GM23338 (cell line): Measurements from ENCODE around the gene C8G. TPM values are rescaled to one million over a fixed set of nuclear protein-coding genes. Genes with fewer than 3 reads are reported as not detected.

Source experiments
- ATAC-seq: fragments of 200-7000 bp; cut with Tn5 transposase; 3 replicates; pipeline ENCODE4 v1.9.1; 2020
- DNase-seq: peaks from one replicate; pipeline ENCODE4 v3.0.0-alpha.2; 2015; ENCODE audit warnings: low spot score
- H2AFZ ChIP-seq: fragments of 200-600 bp; sonication (generic); 2 replicates; pipeline ENCODE4 v1.8.0; 2016; ENCODE audit warnings: antibody characterized with exemption, mild to moderate bottlenecking, moderate library complexity
- H3F3A ChIP-seq: fragments of 200-600 bp; sonication (generic); replicated peaks from 2 replicates; pipeline ENCODE4 v1.8.0; 2017; ENCODE audit warnings: antibody characterized with exemption, mixed run types, low read depth
- H3K27ac ChIP-seq: fragments of 200-600 bp; sonication (generic); 2 replicates; pipeline ENCODE4 v1.6.1; 2016; ENCODE audit warnings: low read depth
- H3K27me3 ChIP-seq: fragments of 200-600 bp; sonication (generic); 2 replicates; pipeline ENCODE4 v1.8.0; 2016; ENCODE audit warnings: mild to moderate bottlenecking, mixed run types, moderate library complexity; ENCODE audit not compliant: insufficient read depth
- H3K36me3 ChIP-seq: fragments of 200-600 bp; sonication (generic); 2 replicates; pipeline ENCODE4 v1.8.0; 2016; ENCODE audit warnings: mild to moderate bottlenecking; ENCODE audit not compliant: insufficient read depth
- H3K4me1 ChIP-seq: fragments of 200-600 bp; sonication (generic); 2 replicates; pipeline ENCODE4 v1.8.0; 2016; ENCODE audit warnings: mild to moderate bottlenecking, moderate library complexity; ENCODE audit not compliant: insufficient read depth
- H3K4me2 ChIP-seq: fragments of 200-600 bp; sonication (generic); 2 replicates; pipeline ENCODE4 v1.7.1; 2017; ENCODE audit warnings: mixed run types
- H3K4me3 ChIP-seq: fragments of 200-600 bp; sonication (generic); 2 replicates; pipeline ENCODE4 v1.6.1; 2016; ENCODE audit warnings: mixed run types
- H3K79me2 ChIP-seq: fragments of 200-600 bp; sonication (generic); replicated peaks from 2 replicates; pipeline ENCODE4 v1.8.0; 2017; ENCODE audit warnings: mild to moderate bottlenecking; ENCODE audit not compliant: insufficient read depth
- H3K9me2 ChIP-seq: fragments of 200-600 bp; sonication (generic); 2 replicates; pipeline ENCODE4 v1.8.0; 2017; ENCODE audit not compliant: insufficient read depth
- H4K20me1 ChIP-seq: fragments of 200-600 bp; sonication (generic); replicated peaks from 2 replicates; pipeline ENCODE4 v1.8.0; 2017; ENCODE audit warnings: mild to moderate bottlenecking; ENCODE audit not compliant: insufficient read depth
- H3K27ac Mint-ChIP-seq: 2 replicates; pipeline ENCODE4 v1.8.0; 2020; ENCODE audit warnings: inconsistent platforms, mild to moderate bottlenecking, moderate library complexity, mixed read lengths
- H3K27me3 Mint-ChIP-seq: 3 replicates; pipeline ENCODE4 v1.8.0; 2022; ENCODE audit warnings: low read depth, mild to moderate bottlenecking, moderate library complexity, mixed read lengths, inconsistent platforms; ENCODE audit not compliant: insufficient read depth, poor library complexity
- H3K36me3 Mint-ChIP-seq: 3 replicates; pipeline ENCODE4 v1.8.0; 2021; ENCODE audit warnings: low read depth, mild to moderate bottlenecking, inconsistent platforms, moderate library complexity, mixed read lengths
- H3K4me1 Mint-ChIP-seq: 3 replicates; pipeline ENCODE4 v1.8.0; 2020; ENCODE audit warnings: mild to moderate bottlenecking, inconsistent platforms, mixed read lengths
- H3K4me3 Mint-ChIP-seq: 3 replicates; pipeline ENCODE4 v1.8.0; 2021; ENCODE audit warnings: moderate library complexity, mild to moderate bottlenecking, inconsistent platforms, mixed read lengths
- H3K9me3 Mint-ChIP-seq: 3 replicates; pipeline ENCODE4 v1.8.0; 2020; ENCODE audit warnings: moderate library complexity, mild to moderate bottlenecking, inconsistent platforms, mixed read lengths
- CREB1 ChIP-seq: fragments of 250-450 bp; sonication (Bioruptor Pico); IDR thresholded peaks from 2 replicates; pipeline ENCODE4 v1.5.0; 2020; ENCODE audit warnings: low read depth, mild to moderate bottlenecking, moderate library complexity
- NANOG ChIP-seq: IDR thresholded peaks from 2 replicates; pipeline ENCODE4 v1.6.1; 2016; ENCODE audit warnings: antibody characterized with exemption, borderline replicate concordance
- REST ChIP-seq: IDR thresholded peaks from one replicate; pipeline ENCODE4 v1.6.1; 2018; ENCODE audit warnings: antibody characterized with exemption; ENCODE audit not compliant: unreplicated experiment
- ZNF114 ChIP-seq: fragments of 250-450 bp; sonication (Bioruptor Pico); IDR thresholded peaks from 2 replicates; pipeline ENCODE4 v1.5.0; 2020; ENCODE audit warnings: mild to moderate bottlenecking, moderate library complexity
- ZNF331 ChIP-seq: fragments of 250-450 bp; sonication (Bioruptor Pico); IDR thresholded peaks from 2 replicates; pipeline ENCODE4 v1.5.0; 2020; ENCODE audit warnings: low read depth, mild to moderate bottlenecking, moderate library complexity
- polyA plus RNA-seq: library from polyadenylated mRNA; unstranded; fragments of >200 nt; fragmentation: Nextera tagmentation; extraction: Ambion mirVana; gene quantifications from 2 replicates; pipeline ENCODE4 v1.2.1, GENCODE V29; 2016
- total RNA-seq: library from RNA; depleted of rRNA; stranded (reverse); fragments of >200 nt; shearing (Covaris generic); gene quantifications from 2 replicates; pipeline ENCODE4 v1.2.3, GENCODE V29; 2014
- TF ChIP-seq, protein P1 (sequence below): IDR thresholded peaks from 2 replicates; pipeline ENCODE4 v1.6.1; 2016; ENCODE audit warnings: antibody characterized with exemption
- TF ChIP-seq, protein P2 (sequence below): fragments of 250-450 bp; sonication (Bioruptor Pico); IDR thresholded peaks from 2 replicates; pipeline ENCODE4 v1.5.0; 2020; ENCODE audit warnings: mild to moderate bottlenecking, moderate library complexity
- TF ChIP-seq, protein P3 (sequence below), 2 experiments: fragments of 200-600 bp in 1 of 2; sonication (generic) in 1 of 2; conservative IDR thresholded peaks; 2 replicates each; pipeline versions ENCODE4 v1.5.1 to v1.6.1; 2016 to 2017; ENCODE audit warnings: antibody characterized with exemption in 2 of 2, low read depth in 2 of 2, mild to moderate bottlenecking in 2 of 2, moderate library complexity in 1 of 2

The C8G gene
- total and polyA plus RNA-seq, 2 experiments from 2014 or later: not detected

DNA sequence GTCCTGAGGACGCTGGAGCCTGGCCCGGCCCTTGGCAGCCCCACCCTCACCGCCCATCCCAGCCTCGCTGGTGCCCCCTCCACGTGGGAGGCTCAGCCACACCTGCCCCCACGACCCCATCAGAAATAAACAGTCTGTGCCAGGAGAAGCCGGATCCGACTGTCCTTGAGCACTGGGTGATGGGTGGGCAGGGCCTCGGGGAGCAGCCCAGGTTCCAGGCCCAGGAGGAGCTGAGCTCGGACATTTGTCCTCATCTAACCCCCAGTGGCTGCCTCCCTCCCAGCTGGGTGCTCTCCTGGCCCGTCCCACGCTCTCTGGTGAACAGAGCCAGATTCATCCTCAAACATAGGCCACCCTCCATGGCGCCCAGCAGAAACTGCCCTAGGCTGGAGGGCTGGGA is 27.7 kb downstream of the C8G start:
- no peaks in the 10 kb centered on the region for H3F3A ChIP-seq
- H4K20me1 ChIP-seq: no peaks in the 10 kb centered on the region
- Mint-ChIP-seq H3K27me3 (peaks cover 7% of the 10 kb centered on the region), H3K4me3 (no peak overlapping the region), H3K4me1 (peaks cover 2% of the 10 kb centered on the region; the same call in 1 of the 3 replicates), H3K9me3 (no peaks in the 10 kb centered on the region), H3K36me3 (no peaks in the 10 kb centered on the region), H3K27ac (no peak overlapping the region)
- ATAC-seq: no peak
- H3K9me2 ChIP-seq: no peaks in the 10 kb centered on the region
- DNase-seq: no peak
- H3K4me3 ChIP-seq: no peak overlapping the region
- H3K27me3 ChIP-seq: no peaks in the 10 kb centered on the region
- no peak overlapping the region for H3K4me2 ChIP-seq
- H3K27ac ChIP-seq: no peak overlapping the region
- no peaks in the 10 kb centered on the region for H3K4me1 ChIP-seq
- H2AFZ ChIP-seq: no peak overlapping the region
- TF ChIP-seq ZNF331 (CRISPR knock-in tag) (no peak), NANOG (no peak), REST (no peak), CREB1 (CRISPR knock-in tag) (no peak), ZNF114 (CRISPR knock-in tag) (no peak)
- TF ChIP-seq, protein P1, sequence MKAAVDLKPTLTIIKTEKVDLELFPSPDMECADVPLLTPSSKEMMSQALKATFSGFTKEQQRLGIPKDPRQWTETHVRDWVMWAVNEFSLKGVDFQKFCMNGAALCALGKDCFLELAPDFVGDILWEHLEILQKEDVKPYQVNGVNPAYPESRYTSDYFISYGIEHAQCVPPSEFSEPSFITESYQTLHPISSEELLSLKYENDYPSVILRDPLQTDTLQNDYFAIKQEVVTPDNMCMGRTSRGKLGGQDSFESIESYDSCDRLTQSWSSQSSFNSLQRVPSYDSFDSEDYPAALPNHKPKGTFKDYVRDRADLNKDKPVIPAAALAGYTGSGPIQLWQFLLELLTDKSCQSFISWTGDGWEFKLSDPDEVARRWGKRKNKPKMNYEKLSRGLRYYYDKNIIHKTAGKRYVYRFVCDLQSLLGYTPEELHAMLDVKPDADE: no peak
- TF ChIP-seq, protein P2, sequence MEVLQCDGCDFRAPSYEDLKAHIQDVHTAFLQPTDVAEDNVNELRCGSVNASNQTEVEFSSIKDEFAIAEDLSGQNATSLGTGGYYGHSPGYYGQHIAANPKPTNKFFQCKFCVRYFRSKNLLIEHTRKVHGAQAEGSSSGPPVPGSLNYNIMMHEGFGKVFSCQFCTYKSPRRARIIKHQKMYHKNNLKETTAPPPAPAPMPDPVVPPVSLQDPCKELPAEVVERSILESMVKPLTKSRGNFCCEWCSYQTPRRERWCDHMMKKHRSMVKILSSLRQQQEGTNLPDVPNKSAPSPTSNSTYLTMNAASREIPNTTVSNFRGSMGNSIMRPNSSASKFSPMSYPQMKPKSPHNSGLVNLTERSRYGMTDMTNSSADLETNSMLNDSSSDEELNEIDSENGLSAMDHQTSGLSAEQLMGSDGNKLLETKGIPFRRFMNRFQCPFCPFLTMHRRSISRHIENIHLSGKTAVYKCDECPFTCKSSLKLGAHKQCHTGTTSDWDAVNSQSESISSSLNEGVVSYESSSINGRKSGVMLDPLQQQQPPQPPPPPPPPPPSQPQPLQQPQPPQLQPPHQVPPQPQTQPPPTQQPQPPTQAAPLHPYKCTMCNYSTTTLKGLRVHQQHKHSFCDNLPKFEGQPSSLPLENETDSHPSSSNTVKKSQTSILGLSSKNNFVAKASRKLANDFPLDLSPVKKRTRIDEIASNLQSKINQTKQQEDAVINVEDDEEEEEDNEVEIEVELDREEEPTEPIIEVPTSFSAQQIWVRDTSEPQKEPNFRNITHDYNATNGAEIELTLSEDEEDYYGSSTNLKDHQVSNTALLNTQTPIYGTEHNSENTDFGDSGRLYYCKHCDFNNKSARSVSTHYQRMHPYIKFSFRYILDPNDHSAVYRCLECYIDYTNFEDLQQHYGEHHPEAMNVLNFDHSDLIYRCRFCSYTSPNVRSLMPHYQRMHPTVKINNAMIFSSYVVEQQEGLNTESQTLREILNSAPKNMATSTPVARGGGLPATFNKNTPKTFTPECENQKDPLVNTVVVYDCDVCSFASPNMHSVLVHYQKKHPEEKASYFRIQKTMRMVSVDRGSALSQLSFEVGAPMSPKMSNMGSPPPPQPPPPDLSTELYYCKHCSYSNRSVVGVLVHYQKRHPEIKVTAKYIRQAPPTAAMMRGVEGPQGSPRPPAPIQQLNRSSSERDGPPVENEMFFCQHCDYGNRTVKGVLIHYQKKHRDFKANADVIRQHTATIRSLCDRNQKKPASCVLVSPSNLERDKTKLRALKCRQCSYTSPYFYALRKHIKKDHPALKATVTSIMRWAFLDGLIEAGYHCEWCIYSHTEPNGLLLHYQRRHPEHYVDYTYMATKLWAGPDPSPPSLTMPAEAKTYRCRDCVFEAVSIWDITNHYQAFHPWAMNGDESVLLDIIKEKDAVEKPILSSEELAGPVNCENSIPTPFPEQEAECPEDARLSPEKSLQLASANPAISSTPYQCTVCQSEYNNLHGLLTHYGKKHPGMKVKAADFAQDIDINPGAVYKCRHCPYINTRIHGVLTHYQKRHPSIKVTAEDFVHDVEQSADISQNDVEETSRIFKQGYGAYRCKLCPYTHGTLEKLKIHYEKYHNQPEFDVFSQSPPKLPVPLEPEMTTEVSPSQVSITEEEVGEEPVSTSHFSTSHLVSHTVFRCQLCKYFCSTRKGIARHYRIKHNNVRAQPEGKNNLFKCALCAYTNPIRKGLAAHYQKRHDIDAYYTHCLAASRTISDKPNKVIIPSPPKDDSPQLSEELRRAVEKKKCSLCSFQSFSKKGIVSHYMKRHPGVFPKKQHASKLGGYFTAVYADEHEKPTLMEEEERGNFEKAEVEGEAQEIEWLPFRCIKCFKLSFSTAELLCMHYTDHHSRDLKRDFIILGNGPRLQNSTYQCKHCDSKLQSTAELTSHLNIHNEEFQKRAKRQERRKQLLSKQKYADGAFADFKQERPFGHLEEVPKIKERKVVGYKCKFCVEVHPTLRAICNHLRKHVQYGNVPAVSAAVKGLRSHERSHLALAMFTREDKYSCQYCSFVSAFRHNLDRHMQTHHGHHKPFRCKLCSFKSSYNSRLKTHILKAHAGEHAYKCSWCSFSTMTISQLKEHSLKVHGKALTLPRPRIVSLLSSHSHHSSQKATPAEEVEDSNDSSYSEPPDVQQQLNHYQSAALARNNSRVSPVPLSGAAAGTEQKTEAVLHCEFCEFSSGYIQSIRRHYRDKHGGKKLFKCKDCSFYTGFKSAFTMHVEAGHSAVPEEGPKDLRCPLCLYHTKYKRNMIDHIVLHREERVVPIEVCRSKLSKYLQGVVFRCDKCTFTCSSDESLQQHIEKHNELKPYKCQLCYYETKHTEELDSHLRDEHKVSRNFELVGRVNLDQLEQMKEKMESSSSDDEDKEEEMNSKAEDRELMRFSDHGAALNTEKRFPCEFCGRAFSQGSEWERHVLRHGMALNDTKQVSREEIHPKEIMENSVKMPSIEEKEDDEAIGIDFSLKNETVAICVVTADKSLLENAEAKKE (CRISPR knock-in tag): no peak
- TF ChIP-seq, protein P3, sequence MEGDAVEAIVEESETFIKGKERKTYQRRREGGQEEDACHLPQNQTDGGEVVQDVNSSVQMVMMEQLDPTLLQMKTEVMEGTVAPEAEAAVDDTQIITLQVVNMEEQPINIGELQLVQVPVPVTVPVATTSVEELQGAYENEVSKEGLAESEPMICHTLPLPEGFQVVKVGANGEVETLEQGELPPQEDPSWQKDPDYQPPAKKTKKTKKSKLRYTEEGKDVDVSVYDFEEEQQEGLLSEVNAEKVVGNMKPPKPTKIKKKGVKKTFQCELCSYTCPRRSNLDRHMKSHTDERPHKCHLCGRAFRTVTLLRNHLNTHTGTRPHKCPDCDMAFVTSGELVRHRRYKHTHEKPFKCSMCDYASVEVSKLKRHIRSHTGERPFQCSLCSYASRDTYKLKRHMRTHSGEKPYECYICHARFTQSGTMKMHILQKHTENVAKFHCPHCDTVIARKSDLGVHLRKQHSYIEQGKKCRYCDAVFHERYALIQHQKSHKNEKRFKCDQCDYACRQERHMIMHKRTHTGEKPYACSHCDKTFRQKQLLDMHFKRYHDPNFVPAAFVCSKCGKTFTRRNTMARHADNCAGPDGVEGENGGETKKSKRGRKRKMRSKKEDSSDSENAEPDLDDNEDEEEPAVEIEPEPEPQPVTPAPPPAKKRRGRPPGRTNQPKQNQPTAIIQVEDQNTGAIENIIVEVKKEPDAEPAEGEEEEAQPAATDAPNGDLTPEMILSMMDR (conservative IDR thresholded peaks at IDR 0.05; ENCODE audit: low read depth in 2 of 2): no peak
- no peaks in the 10 kb centered on the region for H3K36me3 ChIP-seq
- no peaks in the 10 kb centered on the region for H3K79me2 ChIP-seq
